Measurements from ENCODE around the gene P2RY14.

GRCh38 chr3:151210676-151211381, 67.5 kb downstream of the P2RY14 start:
- TF ChIP-seq, protein P1, sequence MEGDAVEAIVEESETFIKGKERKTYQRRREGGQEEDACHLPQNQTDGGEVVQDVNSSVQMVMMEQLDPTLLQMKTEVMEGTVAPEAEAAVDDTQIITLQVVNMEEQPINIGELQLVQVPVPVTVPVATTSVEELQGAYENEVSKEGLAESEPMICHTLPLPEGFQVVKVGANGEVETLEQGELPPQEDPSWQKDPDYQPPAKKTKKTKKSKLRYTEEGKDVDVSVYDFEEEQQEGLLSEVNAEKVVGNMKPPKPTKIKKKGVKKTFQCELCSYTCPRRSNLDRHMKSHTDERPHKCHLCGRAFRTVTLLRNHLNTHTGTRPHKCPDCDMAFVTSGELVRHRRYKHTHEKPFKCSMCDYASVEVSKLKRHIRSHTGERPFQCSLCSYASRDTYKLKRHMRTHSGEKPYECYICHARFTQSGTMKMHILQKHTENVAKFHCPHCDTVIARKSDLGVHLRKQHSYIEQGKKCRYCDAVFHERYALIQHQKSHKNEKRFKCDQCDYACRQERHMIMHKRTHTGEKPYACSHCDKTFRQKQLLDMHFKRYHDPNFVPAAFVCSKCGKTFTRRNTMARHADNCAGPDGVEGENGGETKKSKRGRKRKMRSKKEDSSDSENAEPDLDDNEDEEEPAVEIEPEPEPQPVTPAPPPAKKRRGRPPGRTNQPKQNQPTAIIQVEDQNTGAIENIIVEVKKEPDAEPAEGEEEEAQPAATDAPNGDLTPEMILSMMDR (optimal IDR thresholded peaks at IDR 0.05 in 1 of 3, IDR thresholded peaks at IDR 0.05 in 1 of 3, conservative IDR thresholded peaks at IDR 0.05 in 1 of 3; ENCODE audit: extremely low read depth in 1 of 3, insufficient read depth in 2 of 3, low read length in 3 of 3), result no peak
- TF ChIP-seq EZH2 (IDR thresholded peaks at IDR 0.05; ENCODE audit: low read length), result no peak
